Muscle of arm (tissue), 12 donors: ENCODE results near the gene MEF2D. TPM values are rescaled to one million over a fixed set of nuclear protein-coding genes. Genes with fewer than 3 reads are reported as not detected.

Experiments
- DNase-seq: peaks from one replicate; pipeline ENCODE4 v3.0.0-alpha.2; 2013
- polyA plus RNA-seq, 12 donors: library from polyadenylated mRNA; unstranded; fragments of 120-200 nt; gene quantifications; one replicate each; pipeline ENCODE4 v1.2.1, GENCODE V29; 2013; ENCODE audit not compliant: insufficient read length in 12 of 12

The MEF2D gene
- polyA plus RNA-seq, 12 donors: 44.4 to 95.3 (median 69.1) TPM; not detected in 1

DNA sequence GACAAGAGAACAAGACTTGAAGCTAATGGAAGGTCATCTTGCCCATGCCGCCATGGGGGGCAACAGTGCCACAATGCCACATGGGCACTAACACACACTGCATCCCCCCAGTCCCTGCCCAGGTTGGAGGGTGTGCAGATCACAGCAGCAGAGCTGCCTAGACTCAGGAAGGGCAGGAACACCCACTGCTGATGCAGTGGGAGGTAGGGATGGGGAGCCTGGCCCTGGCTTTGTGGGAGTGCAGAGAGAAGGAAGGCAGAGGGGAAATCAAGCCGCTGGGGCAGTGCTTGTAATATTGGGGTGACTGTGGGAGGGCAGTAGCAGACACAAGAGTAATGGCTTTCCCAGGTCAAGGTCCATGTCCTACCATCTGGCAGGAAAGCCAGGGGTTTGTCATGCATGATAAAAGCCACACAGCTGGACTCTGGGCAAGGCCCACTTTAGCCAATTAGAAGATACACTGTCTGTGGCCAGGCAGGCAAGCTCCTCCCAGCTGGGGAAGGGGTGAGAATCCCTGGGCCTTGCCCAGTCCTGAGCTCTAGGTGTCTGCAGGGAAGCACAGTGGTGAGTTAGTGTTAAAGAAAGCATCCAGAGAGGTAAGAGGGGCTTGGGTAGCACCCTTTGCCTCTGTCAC lies 25.4 kb upstream of the MEF2D start:
- no peak for DNase-seq

DNA sequence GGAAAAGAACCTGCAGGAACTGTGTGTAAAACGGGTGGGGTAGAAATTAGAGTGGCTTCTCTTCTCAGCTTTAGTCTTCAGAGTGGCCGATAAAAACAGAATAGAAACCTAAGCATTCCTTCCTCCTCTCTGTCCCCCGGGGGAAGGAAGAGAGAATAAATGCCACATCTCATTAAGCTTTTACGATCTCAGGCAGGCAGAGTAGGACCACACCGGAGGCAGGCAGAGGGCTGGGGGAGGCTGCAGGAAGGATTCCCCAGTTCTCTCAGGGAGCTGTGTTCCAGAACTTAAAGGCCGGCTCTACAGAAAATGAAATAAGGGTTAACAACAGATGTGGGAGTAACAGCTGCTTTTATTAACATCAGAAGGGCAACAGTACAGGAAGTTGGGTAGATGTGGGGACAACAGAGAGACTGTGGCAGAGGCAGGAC lies 24.5 kb upstream of the MEF2D start:
- no peak for DNase-seq

DNA sequence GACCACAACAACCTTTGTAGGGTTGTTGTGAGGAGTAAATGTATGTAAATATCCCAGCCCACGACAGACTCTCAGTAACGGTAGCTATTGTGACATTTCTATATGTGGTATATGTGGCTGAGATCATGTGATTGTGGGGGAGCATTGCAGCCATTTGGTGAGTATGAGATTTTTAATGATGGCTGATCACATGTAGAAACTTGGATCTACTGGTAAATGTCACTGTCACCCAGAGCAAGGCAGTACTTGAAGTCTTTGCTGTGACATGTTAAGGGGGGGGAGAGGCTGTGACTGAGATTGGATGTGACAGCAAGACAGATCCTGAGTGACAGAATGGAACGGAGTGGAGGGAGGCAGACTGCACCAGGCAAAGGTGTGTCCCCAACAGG lies 23.9 kb upstream of the MEF2D start:
- DNase-seq: no peak

DNA sequence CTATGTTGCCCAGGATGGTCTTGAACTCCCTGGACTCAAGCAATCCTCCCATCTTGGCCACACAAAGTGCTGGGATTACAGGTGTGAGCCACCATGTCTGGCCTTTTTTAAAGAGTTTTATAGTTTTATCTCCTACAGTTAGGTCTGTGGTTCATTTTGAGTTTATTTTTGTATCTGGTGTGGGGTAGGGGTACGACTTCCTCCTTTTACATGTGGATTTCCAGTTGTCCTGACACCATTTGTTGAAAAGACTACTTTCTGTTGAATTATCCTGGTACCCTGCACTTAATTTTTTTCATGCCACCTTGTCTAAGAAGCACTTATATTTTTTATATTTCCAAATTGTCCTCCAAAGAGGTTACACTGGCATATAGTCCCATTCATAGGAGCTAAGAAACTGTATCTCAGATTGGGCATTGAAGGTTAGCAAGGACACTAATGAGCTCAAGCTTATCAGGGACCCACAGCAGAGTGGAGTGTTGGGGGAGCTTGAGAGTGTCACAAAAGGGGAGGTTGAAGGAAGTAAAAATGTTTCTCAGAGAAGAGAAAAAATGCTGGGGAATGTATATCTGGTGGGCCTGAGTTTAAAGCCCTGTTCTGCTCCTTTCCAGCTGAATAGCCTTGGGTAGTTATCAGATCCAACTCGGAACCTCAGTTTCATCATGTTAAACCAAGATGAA lies 23.4 kb upstream of the MEF2D start:
- DNase-seq: no peak

- no peak for DNase-seq
Observed at GRCh38 chr1:156522443-156522970, 21.9 kb upstream of the MEF2D start.

GRCh38 chr1:156517748-156518147 lies 17.2 kb upstream of the MEF2D start:
- DNase-seq: no peak

GRCh38 chr1:156516821-156517220 lies 16.2 kb upstream of the MEF2D start:
- no peak for DNase-seq

- DNase-seq: no peak
Observed at GRCh38 chr1:156515956-156516355, 15.4 kb upstream of the MEF2D start.

- no peak for DNase-seq
Observed at GRCh38 chr1:156513185-156513584, 12.6 kb upstream of the MEF2D start.

DNA sequence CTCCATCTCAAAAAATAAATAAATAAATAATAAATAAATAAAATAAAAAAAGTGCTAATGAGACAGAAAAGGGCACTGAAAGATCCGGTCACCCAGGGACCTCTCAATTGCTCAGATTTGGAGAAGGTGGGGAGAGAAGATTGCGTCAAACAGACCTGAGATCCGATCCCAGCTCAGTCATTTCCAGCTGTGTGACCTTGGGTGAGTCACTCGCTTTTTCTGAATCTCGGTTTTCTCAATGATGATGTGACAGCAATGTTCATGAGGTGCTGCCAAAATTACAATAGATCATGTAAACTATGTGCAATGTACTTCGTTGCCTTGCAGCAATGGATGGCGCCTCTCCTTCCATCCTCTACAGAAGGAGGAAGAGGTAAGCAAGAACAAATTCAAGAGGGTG lies 11.1 kb upstream of the MEF2D start:
- DNase-seq: no peak

- DNase-seq: no peak
Observed at GRCh38 chr1:156510709-156511108, 10.1 kb upstream of the MEF2D start.

GRCh38 chr1:156509424-156510034 lies 9.0 kb upstream of the MEF2D start:
- DNase-seq: no peak

DNA sequence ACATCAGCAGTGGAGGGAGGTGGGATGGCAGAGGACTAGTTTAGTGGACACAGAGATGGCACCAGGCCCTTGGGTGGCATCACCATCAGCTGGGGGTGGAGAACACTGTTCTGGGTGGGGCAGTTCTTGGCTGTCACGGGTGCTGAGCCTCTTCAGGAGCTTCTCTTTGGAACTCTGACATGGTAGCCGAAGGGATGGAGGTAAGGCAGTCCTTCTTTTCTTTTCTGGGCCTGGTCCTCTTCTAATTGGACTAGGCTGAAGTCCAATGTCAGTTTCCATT lies 8.3 kb upstream of the MEF2D start:
- DNase-seq: no peak

- DNase-seq: no peak
Observed at GRCh38 chr1:156508205-156508954, 7.8 kb upstream of the MEF2D start.

- no peak for DNase-seq
Observed at GRCh38 chr1:156506450-156506849, 5.9 kb upstream of the MEF2D start.

DNA sequence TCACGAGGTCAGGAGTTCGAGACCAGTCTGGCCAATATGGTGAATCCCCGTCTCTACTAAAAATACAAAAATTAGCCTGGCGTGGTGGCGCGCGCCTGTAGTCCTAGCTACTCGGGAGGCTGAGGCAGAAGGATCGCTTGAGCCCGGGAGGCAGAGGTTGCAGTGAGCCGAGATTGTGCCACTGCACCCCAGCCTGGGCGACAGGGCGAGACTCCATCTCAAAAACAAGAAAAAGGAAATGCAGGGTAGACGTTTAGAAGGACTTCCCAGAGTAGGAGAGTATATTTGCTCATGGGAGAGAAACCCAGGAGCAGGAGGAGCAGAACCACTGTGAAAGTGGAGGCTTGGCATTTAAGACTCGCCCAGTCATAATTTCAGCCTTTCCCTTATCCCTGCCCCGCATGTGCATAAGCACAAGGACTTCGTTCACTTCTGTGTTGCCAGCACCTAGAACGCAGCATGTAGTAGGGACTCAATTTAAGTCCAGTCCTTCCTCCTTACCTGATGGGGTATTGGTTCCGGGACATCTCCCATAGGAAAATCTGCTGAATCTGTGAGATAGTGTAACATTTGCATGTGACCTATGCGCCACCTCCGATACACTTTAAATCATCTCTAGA lies 5.2 kb upstream of the MEF2D start:
- DNase-seq: no peak

DNA sequence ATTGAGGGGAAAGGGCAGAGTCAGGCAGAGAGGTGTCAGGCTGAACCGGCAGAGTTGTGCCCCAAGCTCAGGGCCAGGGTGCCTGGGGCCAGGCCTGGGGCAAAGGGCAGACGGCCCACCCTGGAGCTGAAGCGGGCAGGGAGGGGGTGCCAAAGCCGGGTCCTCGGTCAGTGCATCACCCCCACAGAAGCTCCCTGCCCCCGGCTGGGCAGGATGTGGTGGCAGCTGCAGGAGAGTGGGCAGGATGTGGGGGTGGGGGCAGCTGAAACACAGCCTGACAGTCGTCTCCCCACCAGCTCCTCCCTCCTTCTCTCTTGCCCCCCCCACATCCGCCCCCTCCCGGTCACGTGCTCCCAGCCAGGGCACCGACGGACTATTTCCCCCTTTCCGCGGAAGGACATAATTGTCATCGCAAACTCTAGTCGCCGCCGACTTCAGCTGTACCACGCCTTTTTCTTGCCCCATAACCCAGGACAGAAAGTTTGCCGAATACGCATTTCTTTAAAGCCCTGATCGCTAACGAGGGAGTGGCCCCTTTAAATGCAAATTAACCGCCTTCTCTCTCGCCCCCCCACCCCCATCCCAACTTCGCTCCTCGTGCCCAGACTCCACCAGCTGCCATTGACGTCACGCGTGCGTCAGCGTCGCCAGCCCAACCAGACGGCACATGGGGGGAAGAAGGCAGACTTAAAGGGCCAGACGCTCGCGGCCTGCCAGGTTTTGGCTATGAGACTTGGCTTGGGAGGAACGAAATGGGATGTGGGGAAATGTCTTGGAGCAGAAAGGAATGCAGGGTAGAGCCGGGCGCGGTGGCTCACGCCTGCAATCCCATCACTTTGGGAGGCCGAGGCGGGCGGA lies 4.5 kb upstream of the MEF2D start:
- DNase-seq: peak; percentile 99

DNA sequence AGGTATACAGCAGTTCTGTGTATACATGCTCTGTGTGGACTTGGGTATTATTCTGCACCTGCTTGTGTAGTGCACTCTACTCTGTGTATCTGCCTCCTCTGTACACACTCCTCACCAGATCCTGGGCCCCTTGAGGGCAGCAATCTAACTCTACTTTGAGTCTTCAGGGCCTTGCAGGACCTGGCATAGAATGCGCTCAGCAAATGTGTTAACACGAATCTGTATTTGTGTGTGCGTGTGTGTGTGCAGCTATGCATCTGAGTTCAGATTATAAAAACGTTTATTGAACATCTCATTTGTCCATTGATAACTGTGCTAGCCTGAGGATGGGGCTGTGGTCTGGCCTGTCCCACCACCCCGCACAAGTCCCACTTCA lies 3.9 kb upstream of the MEF2D start:
- DNase-seq: no peak

GRCh38 chr1:156503698-156504437 lies 3.3 kb upstream of the MEF2D start:
- no peak for DNase-seq

DNA sequence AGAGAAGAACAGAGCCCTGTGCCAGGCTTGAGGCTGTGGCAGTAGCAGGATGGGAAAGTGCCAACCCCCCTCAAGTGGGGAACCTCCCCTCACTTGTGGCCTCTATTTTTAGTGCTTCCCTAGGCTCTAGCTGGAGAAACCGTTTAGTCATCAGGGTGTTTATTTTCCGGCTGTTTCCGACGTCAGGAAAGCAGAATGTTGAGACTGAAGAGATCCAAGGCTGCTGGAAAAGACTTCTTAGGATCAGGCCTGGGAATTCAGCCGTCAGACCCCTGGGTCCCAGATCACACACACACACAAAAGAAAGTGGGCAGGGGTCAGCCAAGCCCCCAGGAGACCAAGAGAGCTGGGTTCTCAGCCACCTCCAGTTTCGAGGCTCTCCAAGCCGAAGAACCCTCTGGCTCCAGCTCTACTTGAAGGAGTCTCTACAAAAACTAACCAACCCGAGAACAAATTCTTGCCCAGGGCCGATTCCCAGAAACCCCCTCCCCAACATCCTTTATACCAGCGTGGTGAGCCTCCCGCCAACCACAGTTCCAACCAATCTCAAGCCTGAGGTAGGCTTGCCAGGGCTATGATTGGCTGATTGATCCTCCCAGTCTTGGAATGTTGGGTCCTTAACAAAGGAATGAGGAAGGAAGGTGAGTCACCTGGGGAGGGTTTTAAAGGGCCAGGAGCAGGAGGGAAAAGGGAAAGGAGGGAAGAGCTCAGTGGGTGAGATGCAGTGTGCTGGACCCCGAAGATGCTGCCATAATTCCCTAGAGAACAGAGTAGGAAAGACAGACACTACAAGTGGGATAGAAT lies 2.5 kb upstream of the MEF2D start:
- DNase-seq: peak; percentile 77
